ENCODE results near the gene ATF6B.
"Not testable (repeated sequence)": the region's sequence is repeated elsewhere in the genome, so short reads cannot be mapped to it uniquely, and the experiment has no call there.

The ATF6B gene

DNA sequence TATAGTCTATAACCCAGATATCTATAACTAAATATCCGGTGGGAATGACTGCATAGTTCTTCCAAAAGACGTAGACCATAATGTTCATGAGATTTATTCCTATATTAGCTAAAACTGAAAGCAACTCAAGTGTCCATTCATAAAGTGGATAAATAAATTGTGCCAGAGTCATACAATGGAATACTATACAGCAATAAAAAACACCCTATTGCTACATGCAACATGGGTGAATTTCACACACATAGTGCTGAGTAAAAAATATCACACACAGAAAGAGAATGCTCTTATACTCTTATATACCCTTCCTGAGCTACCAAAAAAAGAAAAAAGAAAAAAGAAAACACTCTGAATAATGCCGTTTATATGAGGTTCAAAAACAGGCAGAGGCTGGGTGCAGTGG is 25.8 kb downstream of the ATF6B start:
- no peak for DNase-seq

GRCh38 chr6:32100251-32100650 is 27.8 kb downstream of the ATF6B start:
- DNase-seq: not testable (repeated sequence)

DNA sequence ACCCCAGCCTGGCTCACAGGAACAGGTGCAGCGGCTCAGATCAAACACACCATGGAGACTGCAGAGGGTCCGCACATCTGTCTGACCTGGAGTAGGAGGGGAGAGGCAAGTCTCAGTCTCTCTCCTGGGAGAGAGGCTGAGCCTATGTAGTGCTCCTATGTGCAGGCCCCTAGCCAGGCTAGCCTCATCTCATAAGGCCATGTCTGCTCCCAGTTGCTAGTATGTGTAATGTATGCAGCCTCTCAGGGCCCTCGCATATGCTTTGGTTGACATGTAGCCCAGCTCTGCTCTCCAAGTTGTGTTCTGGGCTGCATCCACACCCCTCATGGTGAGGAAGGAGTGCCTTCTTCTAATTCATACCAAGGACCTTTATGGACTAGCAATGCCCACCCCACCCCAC is 30.7 kb downstream of the ATF6B start:
- DNase-seq: no peak

DNA sequence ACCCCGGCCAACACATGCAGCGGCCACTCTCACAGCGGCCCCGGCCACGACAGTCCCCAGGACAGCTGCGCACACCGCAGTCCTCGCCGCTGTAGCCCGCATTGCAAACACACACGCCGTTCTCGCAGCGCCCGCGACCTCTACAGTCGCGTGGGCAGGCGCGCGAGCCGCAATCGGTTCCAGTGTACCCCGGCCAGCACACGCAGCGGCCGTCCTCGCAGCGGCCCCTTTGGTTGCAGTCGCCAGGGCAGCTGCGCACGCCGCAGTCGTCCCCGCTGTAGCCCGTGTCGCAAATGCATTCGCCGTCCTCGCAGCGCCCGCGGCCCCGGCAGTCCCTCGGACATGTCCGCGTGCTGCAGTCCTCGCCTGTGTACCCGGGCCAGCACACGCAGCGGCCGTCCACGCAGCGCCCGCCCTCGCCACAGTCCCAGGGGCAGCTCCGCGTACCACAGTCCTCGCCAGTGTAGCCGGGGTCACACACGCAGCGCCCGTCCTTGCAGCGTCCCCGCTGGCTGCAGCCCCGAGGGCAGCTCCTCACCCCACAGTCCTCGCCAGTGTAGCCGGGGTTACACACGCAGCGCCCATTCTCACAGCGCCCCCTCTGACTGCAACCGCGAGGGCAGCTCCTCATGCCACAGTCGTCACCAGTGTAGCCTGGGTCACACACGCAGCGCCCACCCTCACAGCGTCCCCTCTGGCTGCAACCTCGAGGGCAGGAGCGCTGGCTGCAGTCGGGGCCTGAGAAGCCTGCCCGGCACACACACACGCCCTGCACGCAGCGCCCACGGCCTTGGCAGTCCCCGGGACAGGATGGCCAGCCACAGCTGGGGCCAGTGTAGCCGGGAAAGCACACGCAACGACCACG is 31.4 kb downstream of the ATF6B start:
- DNase-seq: no peak

- no peak for DNase-seq
Observed at GRCh38 chr6:32096087-32096393, 32.0 kb downstream of the ATF6B start.

GRCh38 chr6:32095338-32096086 is 32.5 kb downstream of the ATF6B start:
- no peak for DNase-seq

GRCh38 chr6:32092760-32093497 is 35.1 kb downstream of the ATF6B start:
- no peak for DNase-seq

DNA sequence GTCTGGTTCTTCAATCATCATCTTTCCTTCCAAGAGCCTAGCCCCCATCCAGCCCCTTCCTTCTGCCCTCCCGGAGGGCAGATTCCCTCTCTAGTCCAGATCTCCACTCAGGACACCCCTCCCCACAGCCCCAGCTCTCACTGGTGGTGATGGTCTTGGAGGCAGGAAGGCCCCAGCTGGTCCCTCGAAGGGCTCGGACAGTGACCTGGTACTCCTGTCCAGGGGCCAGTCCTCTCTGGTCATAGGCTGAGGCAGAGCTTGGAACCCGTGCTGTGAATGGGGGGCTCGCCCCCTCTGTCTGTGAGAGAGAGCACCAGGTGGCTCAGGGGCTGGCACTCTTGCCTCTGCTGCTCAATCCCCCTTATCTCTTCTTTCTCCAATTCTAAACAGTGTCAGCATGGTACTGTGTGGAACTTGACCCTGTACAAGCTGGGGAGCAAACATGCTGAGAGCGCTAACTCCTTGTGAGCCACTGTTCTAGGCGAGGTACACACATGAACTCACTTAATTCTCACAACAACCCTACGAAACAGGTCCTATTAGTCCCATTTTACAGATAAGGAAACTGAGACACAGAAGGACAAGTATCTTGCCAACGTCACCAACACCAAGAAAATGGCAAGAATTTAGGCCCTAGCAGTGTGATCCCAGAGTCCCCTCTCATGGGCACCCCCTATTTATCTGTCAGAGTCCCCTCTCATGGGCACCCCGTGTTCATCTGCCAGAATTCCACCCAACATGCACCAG is 38.8 kb downstream of the ATF6B start:
- DNase-seq: no peak

GRCh38 chr6:32088487-32089049 is 39.5 kb downstream of the ATF6B start:
- no peak for DNase-seq

- DNase-seq: no peak
Observed at GRCh38 chr6:32087574-32088486, 40.2 kb downstream of the ATF6B start.

GRCh38 chr6:32086661-32087573 is 41.1 kb downstream of the ATF6B start:
- DNase-seq: no peak

GRCh38 chr6:32085759-32086459 is 42.1 kb downstream of the ATF6B start:
- no peak for DNase-seq

DNA sequence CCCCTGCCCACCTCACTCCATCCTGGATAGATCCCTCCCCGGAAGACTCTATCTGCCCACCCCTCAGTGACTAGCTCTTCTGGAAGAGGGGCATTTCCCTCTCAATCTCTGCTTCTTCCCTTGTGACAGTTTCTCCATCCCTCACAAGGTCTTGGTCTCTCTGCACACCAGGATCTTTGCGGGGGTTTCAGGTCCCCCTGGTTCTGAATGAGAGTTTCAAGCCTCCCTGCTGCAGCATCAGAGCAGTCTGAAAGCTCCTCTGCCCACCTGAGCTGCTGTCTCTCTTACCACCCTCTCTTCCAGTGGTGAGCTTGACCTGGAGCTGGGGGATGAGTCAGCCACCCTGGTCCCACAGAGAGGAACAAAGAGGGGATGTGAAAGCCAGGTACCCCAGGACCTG is 43.3 kb downstream of the ATF6B start:
- no peak for DNase-seq

- DNase-seq: no peak
Observed at GRCh38 chr6:32083812-32084768, 44.0 kb downstream of the ATF6B start.

GRCh38 chr6:32082935-32083334 is 45.1 kb downstream of the ATF6B start:
- DNase-seq: no peak

GRCh38 chr6:32082478-32082877 is 45.6 kb downstream of the ATF6B start:
- no peak for DNase-seq

- DNase-seq: no peak
Observed at GRCh38 chr6:32081168-32081990, 46.7 kb downstream of the ATF6B start.

Measured in NCI-H1436 (cell line).